Muscle of leg (tissue), 11 donors: ENCODE results near the gene PIAS1. TPM values are rescaled to one million over a fixed set of nuclear protein-coding genes. Genes with fewer than 3 reads are reported as not detected.

Experiments
- DNase-seq: peaks from one replicate; pipeline ENCODE4 v3.0.0; 2013
- H3K27ac ChIP-seq: one replicate; pipeline ENCODE4 v1.5.1; 2013; ENCODE audit warnings: mild to moderate bottlenecking, low read length, control low read depth
- H3K27me3 ChIP-seq: one replicate; pipeline ENCODE4 v1.6.1; 2013; ENCODE audit warnings: low read length; ENCODE audit not compliant: control insufficient read depth, insufficient read depth
- H3K36me3 ChIP-seq: one replicate; pipeline ENCODE4 v1.6.1; 2013; ENCODE audit warnings: low read length; ENCODE audit not compliant: control insufficient read depth, insufficient read depth
- H3K4me1 ChIP-seq: one replicate; pipeline ENCODE4 v1.6.1; 2013; ENCODE audit warnings: low read length; ENCODE audit not compliant: control insufficient read depth, insufficient read depth
- H3K4me3 ChIP-seq: one replicate; pipeline ENCODE4 v1.5.1; 2013; ENCODE audit warnings: low read length, control low read depth
- H3K9me3 ChIP-seq: replicated peaks from 2 replicates; pipeline ENCODE4 v1.6.1; 2013; ENCODE audit warnings: low read depth, low read length; ENCODE audit not compliant: control insufficient read depth
- WGBS: methylation state at CpG from one replicate; pipeline ENCODE4 v1.1.5; 2013; ENCODE audit warnings: missing lambda C conversion rate; ENCODE audit not compliant: insufficient coverage; 5-methylcytosine and 5-hydroxymethylcytosine counted together
- polyA plus RNA-seq, 8 donors: library from polyadenylated mRNA; unstranded; fragments of 120-200 nt; gene quantifications; one replicate each; pipeline versions ENCODE4 v1.2.1 to v1.2.3, GENCODE V29; 2013; ENCODE audit warnings: inconsistent platforms in 1 of 8, low replicate concordance in 1 of 8; ENCODE audit not compliant: insufficient read length in 8 of 8, insufficient read depth in 1 of 8
- total RNA-seq: library from RNA; stranded (reverse); fragments of 120-200 nt; gene quantifications from one replicate; pipeline ENCODE4 v1.2.4, GENCODE V29; 2013

The PIAS1 gene
- total and polyA plus RNA-seq, 9 donors = 18.8 to 31.9 (median 24.2) TPM

GRCh38 chr15:68204776-68205557 is 150.9 kb downstream of the PIAS1 start, which contains the start of gene CALML4:
Gene CALML4, minus strand, starts transcription at chr15:68205332. Its CDS starts 85 bp downstream, at chr15:68205247.
- H3K4me1 ChIP-seq = peaks cover 43% of the 10 kb centered on the region
- H3K27me3 ChIP-seq = no peaks in the 10 kb centered on the region
- H3K4me3 ChIP-seq = peak within 1 kb of the TSS; percentile 11
- H3K36me3 ChIP-seq = peaks cover 2% of the 10 kb centered on the region
- peak; percentile 90 for DNase-seq
- 38% methylated on average over 7 of the region's 16 CpGs for WGBS
- peak within 1 kb of the TSS; percentile 65 for H3K27ac ChIP-seq
- no peaks in the 10 kb centered on the region for H3K9me3 ChIP-seq

GRCh38 chr15:68205558-68205944 is 151.4 kb downstream of the PIAS1 start:
- Histone ChIP-seq H3K4me1 (peaks cover 39% of the 10 kb centered on the region), H3K27ac (peak overlapping the region; percentile 65), H3K36me3 (peaks cover 2% of the 10 kb centered on the region), H3K9me3 (no peaks in the 10 kb centered on the region), H3K27me3 (no peaks in the 10 kb centered on the region), H3K4me3 (no peak overlapping the region)
- no peak for DNase-seq
- 62% methylated on average over 8 of the region's 13 CpGs for WGBS

GRCh38 chr15:68205954-68206539 is 151.9 kb downstream of the PIAS1 start:
- peak overlapping the region; percentile 65 for H3K27ac ChIP-seq
- H3K27me3 ChIP-seq = no peaks in the 10 kb centered on the region
- H3K36me3 ChIP-seq = peaks cover 2% of the 10 kb centered on the region
- peaks cover 42% of the 10 kb centered on the region for H3K4me1 ChIP-seq
- 41% methylated on average over 7 of the region's 14 CpGs for WGBS
- peak; percentile 84 for DNase-seq
- H3K4me3 ChIP-seq = no peak overlapping the region
- H3K9me3 ChIP-seq = no peaks in the 10 kb centered on the region

DNA sequence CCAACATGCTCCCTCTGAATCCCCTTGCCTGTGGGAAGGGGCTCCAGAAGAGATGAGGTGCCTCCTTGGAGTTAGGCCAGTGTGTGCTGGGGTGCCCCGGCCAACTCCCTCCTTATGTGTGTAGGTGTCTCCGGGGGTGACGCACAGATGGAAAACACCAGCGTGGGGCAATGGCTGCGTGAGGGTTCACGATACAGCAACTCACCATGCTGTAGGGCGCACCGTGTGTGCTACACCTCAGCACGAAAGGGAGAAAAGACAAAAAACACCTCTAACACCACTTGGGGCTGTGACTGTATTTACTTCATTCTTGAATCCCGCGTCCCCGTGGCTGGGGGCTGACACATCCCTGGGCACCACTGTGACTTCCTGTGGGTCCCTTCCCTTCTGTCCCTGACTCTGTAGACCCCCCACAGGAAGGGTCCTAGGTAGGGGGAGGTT is 152.6 kb downstream of the PIAS1 start:
- Histone ChIP-seq H3K27me3 (no peaks in the 10 kb centered on the region), H3K4me1 (peaks cover 45% of the 10 kb centered on the region), H3K4me3 (no peak overlapping the region), H3K36me3 (peaks cover 6% of the 10 kb centered on the region), H3K9me3 (no peaks in the 10 kb centered on the region), H3K27ac (no peak overlapping the region)
- no peak for DNase-seq
- WGBS = 88% methylated on average over 9 of the region's 12 CpGs

DNA sequence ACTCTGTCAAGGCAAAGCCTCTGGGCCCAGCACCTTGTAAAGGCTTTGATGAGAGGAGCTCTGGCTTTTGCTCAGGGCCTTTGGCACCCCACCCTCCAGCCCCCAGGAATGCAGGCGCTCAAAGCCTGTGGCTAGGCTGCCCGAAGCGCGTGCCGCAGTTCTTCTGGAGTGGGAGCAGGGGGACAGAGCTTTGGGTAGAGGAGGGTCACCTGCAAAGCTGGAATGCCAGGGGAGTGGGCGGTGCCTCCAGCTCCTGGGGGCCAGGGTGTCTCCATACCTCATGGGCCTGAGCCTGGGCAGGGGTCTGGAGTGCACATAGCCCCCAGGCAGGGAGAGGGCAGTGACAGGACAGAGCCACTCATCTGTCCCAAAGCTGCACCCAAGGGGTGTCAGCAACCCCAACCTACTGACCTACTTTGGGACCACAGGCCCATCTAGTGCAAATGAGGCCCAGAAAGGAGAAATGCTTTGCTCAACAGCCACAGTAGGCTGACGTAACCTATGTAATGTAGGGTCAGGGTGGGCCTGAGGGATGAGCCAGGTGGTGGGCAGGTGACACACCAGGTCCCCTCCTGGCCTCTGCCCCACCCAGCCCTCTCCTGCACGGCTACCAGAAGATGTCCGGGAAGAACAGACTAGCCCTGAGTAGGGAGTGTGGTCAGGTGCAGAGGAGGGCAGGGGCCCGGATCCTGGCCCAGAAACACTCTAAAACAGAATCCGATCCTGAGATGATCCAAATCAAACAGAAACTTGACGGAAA is 153.2 kb downstream of the PIAS1 start:
- Histone ChIP-seq H3K4me3 (no peak overlapping the region), H3K27me3 (no peaks in the 10 kb centered on the region), H3K27ac (no peak overlapping the region), H3K4me1 (peaks cover 45% of the 10 kb centered on the region), H3K36me3 (peaks cover 6% of the 10 kb centered on the region), H3K9me3 (no peaks in the 10 kb centered on the region)
- 89% methylated on average over 4 of the region's 12 CpGs for WGBS
- no peak for DNase-seq

GRCh38 chr15:68208136-68208535 is 154.0 kb downstream of the PIAS1 start:
- Histone ChIP-seq H3K27me3 (no peaks in the 10 kb centered on the region), H3K36me3 (peaks cover 6% of the 10 kb centered on the region), H3K4me3 (no peak overlapping the region), H3K4me1 (peaks cover 45% of the 10 kb centered on the region), H3K9me3 (no peaks in the 10 kb centered on the region), H3K27ac (no peak overlapping the region)
- WGBS = 75% methylated on average over 14 of the region's 16 CpGs
- DNase-seq = no peak

DNA sequence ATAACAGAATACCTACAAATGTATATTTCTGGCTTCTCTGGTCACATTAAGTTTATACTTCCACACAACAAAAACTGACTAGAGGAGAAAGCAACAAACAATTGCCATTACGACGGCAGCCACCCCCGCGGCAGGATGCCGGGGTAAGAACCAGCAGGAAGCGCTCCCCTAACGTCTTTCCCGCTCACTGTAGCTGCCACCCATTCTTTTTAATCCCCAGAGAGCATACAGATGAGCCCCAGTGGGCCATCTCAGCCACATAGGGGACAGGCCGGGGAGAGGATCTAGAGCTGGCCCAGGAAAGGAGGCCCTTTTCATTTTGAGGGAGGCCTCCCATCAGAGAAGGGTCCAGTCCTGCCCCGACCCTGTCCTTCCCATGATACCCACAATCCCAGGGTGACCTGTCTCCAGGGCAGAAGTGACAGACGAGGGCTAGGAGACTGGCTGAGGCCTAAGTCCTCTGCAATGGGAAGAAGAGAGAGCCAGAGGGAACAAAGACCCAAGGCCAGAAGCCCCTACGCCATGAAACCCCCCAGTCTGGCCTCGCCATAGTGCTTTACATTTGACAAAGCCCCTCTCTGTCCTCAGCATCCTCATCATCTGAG is 154.6 kb downstream of the PIAS1 start:
- Histone ChIP-seq H3K36me3 (peaks cover 6% of the 10 kb centered on the region), H3K27me3 (no peaks in the 10 kb centered on the region), H3K27ac (no peak overlapping the region), H3K9me3 (no peaks in the 10 kb centered on the region), H3K4me3 (no peak overlapping the region), H3K4me1 (peaks cover 47% of the 10 kb centered on the region)
- WGBS = no CpG with 5 or more reads among the region's 13 CpGs
- no peak for DNase-seq

- 100% methylated on average over 1 of the region's 7 CpGs for WGBS
- Histone ChIP-seq H3K4me3 (no peak overlapping the region), H3K27me3 (no peaks in the 10 kb centered on the region), H3K36me3 (peaks cover 6% of the 10 kb centered on the region), H3K9me3 (no peaks in the 10 kb centered on the region), H3K4me1 (peaks cover 42% of the 10 kb centered on the region), H3K27ac (no peak overlapping the region)
- DNase-seq = no peak
These were observed 155.2 kb downstream of the PIAS1 start for GRCh38 chr15:68209272-68209671.

- Histone ChIP-seq H3K27me3 (no peaks in the 10 kb centered on the region), H3K27ac (no peak overlapping the region), H3K36me3 (peaks cover 6% of the 10 kb centered on the region), H3K9me3 (no peaks in the 10 kb centered on the region), H3K4me1 (peaks cover 36% of the 10 kb centered on the region), H3K4me3 (no peak overlapping the region)
- WGBS = 67% methylated on average over 4 of the region's 13 CpGs
- no peak for DNase-seq
These were observed 155.8 kb downstream of the PIAS1 start for GRCh38 chr15:68209735-68210408.
